GM23338 (cell line): ENCODE results near the gene FAM167B.

Experiments
- EZH2 ChIP-seq: fragments of 200-600 bp; sonication (generic); IDR thresholded peaks from one replicate; pipeline ENCODE4 v1.8.0; 2017; ENCODE audit warnings: antibody characterized with exemption, mild to moderate bottlenecking, low read depth; ENCODE audit not compliant: unreplicated experiment
- POLR2AphosphoS5 ChIP-seq: IDR thresholded peaks from 2 replicates; pipeline ENCODE4 v1.6.1; 2016; ENCODE audit warnings: antibody characterized with exemption, low read depth
- TF ChIP-seq, protein P1 (sequence below), 2 experiments: fragments of 200-600 bp in 1 of 2; sonication (generic) in 1 of 2; conservative IDR thresholded peaks; 2 replicates each; pipeline versions ENCODE4 v1.5.1 to v1.6.1; 2016 to 2017; ENCODE audit warnings: antibody characterized with exemption in 2 of 2, low read depth in 2 of 2, mild to moderate bottlenecking in 2 of 2, moderate library complexity in 1 of 2

DNA sequence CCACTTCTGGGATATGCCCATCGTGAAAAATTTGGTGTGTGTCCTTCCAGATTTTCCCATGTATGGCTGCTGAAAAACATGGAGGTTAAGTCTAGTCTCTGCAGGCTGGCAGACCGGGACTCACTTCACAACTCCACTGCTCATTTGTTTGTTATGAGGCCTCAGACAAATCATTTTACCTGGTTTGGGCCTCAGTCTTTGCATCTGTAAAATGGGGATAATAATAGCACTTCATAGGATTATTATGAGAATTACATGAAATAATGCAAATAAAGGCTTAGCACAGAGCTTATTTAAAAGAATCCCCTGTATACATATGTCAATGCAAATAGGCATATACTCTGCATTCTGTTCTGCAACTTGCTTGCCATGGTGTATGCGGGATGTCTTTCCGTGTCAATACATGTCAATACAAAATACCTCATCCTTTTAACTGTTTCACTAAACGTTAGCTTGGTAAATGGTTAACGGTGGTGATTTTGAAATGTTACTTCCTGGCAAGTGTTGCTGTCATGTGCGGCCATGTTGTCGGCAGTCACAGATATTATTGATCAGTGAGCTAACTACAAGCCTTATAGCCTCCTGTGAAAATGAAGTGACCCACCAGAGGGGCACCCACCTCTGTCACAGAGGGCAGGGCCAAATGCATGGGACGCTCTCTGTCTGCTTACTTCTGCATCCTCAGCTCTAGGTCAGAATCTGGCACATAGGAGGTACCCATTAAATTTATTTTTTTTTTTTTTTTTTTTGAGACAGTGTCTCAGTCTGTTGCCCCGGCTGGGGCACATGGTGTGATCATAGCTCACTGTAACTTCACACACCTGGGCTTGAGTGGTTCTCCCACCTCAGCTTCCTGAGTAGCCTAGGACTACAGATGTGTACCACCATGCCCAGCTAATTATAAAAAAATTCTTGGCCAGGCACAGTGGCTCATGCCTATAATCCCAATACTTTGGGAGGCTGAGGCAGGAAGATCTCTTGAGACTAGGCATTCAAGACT lies 8.3 kb downstream of the FAM167B start:
- TF ChIP-seq POLR2AphosphoS5 (no peak), EZH2 (no peak)
- TF ChIP-seq, protein P1, sequence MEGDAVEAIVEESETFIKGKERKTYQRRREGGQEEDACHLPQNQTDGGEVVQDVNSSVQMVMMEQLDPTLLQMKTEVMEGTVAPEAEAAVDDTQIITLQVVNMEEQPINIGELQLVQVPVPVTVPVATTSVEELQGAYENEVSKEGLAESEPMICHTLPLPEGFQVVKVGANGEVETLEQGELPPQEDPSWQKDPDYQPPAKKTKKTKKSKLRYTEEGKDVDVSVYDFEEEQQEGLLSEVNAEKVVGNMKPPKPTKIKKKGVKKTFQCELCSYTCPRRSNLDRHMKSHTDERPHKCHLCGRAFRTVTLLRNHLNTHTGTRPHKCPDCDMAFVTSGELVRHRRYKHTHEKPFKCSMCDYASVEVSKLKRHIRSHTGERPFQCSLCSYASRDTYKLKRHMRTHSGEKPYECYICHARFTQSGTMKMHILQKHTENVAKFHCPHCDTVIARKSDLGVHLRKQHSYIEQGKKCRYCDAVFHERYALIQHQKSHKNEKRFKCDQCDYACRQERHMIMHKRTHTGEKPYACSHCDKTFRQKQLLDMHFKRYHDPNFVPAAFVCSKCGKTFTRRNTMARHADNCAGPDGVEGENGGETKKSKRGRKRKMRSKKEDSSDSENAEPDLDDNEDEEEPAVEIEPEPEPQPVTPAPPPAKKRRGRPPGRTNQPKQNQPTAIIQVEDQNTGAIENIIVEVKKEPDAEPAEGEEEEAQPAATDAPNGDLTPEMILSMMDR (conservative IDR thresholded peaks at IDR 0.05; ENCODE audit: low read depth in 2 of 2), result no peak
